Activated T-helper 17 cell treated with anti-CD3 and anti-CD28 coated beads, Interleukin-2, amount 50 U/mL, for 72 hours (primary cell): ENCODE measurements around the gene SPRR2F. TPM values are rescaled to one million over a fixed set of nuclear protein-coding genes. Genes with fewer than 3 reads are reported as not detected.
"Not testable (repeated sequence)": the region's sequence is repeated elsewhere in the genome, so short reads cannot be mapped to it uniquely, and the experiment has no call there.

Source experiments
- ATAC-seq: fragments of 150-1000 bp; cut with Tn5 transposase; replicated peaks from 2 replicates; pipeline ENCODE4 v1.10.0; 2021; ENCODE audit warnings: mild to moderate bottlenecking, moderate library complexity
- H3K27ac Mint-ChIP-seq: one replicate; pipeline ENCODE4 v1.8.0; 2022; ENCODE audit warnings: mixed read lengths
- H3K27me3 Mint-ChIP-seq: one replicate; pipeline ENCODE4 v1.8.0; 2022; ENCODE audit warnings: mixed read lengths
- H3K36me3 Mint-ChIP-seq: one replicate; pipeline ENCODE4 v1.8.0; 2022; ENCODE audit warnings: low read depth, mild to moderate bottlenecking, mixed read lengths
- H3K4me1 Mint-ChIP-seq: one replicate; pipeline ENCODE4 v1.8.0; 2022; ENCODE audit warnings: mixed read lengths
- H3K4me3 Mint-ChIP-seq: one replicate; pipeline ENCODE4 v1.8.0; 2022; ENCODE audit warnings: mild to moderate bottlenecking, mixed read lengths
- H3K9me3 Mint-ChIP-seq: one replicate; pipeline ENCODE4 v1.8.0; 2022; ENCODE audit warnings: mixed read lengths
- total RNA-seq, 2 donors: library from RNA; stranded (reverse); gene quantifications; one replicate each; pipeline ENCODE4 v1.2.3, GENCODE V29; 2022

SPRR2F gene
- total RNA-seq, 2 donors from 2014 or later = not detected

GRCh38 chr1:153115264-153115663 lies 1.9 kb upstream of the SPRR2F start:
- not testable (repeated sequence) for H3K27ac Mint-ChIP-seq, H3K4me3 Mint-ChIP-seq, ATAC-seq, H3K4me1 Mint-ChIP-seq, H3K36me3 Mint-ChIP-seq, H3K9me3 Mint-ChIP-seq
- H3K27me3 Mint-ChIP-seq = peaks cover 37% of the 10 kb centered on the region

- H3K36me3 Mint-ChIP-seq, H3K9me3 Mint-ChIP-seq, H3K4me3 Mint-ChIP-seq, H3K27ac Mint-ChIP-seq, ATAC-seq, H3K4me1 Mint-ChIP-seq: not testable (repeated sequence)
- H3K27me3 Mint-ChIP-seq = peaks cover 20% of the 10 kb centered on the region
These were observed 862 bp downstream of the SPRR2F start for GRCh38 chr1:153112454-153112853.

- H3K36me3 Mint-ChIP-seq = no peaks in the 10 kb centered on the region
- ATAC-seq = peak; percentile 40
- H3K4me1 Mint-ChIP-seq = no peaks in the 10 kb centered on the region
- no peak overlapping the region for H3K27ac Mint-ChIP-seq
- peaks cover 35% of the 10 kb centered on the region for H3K27me3 Mint-ChIP-seq
- no peaks in the 10 kb centered on the region for H3K9me3 Mint-ChIP-seq
- no peak overlapping the region for H3K4me3 Mint-ChIP-seq
These were observed 13.1 kb downstream of the SPRR2F start for GRCh38 chr1:153100245-153100644.

DNA sequence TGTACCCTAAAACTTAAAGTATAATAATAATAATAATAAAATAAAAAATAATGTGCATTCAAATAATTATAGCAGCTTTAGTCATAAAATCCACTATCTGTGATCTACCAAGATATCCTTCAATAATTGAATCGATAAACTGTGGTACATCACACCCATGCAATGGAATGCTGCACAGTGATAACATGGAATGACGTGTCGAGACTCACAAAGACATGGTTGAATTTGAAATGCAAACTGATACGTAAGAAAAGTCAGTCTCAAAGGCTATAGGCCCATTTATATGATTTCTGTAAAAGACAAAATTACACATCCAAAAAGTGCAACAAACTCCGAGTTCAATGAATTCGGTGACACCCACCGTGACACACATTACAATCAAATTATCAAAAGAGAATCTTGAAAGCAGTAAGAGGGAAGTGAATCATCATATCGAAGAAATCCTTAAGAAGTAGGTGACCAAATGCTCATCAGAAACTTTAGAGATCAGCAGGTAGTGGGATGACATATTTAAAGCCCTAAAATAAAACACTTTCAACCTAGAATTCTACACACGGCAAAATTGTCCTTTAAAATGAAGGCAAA lies 13.8 kb downstream of the SPRR2F start:
- no peaks in the 10 kb centered on the region for H3K36me3 Mint-ChIP-seq
- H3K27me3 Mint-ChIP-seq = peaks cover 34% of the 10 kb centered on the region
- no peak overlapping the region for H3K27ac Mint-ChIP-seq
- H3K4me3 Mint-ChIP-seq = no peak overlapping the region
- no peaks in the 10 kb centered on the region for H3K4me1 Mint-ChIP-seq
- H3K9me3 Mint-ChIP-seq = no peaks in the 10 kb centered on the region
- no peak for ATAC-seq

GRCh38 chr1:153095764-153096163 lies 17.6 kb downstream of the SPRR2F start:
- H3K9me3 Mint-ChIP-seq = no peaks in the 10 kb centered on the region
- H3K27ac Mint-ChIP-seq = no peak overlapping the region
- H3K27me3 Mint-ChIP-seq = peaks cover 24% of the 10 kb centered on the region
- no peak overlapping the region for H3K4me3 Mint-ChIP-seq
- no peaks in the 10 kb centered on the region for H3K36me3 Mint-ChIP-seq
- ATAC-seq = no peak
- H3K4me1 Mint-ChIP-seq = no peaks in the 10 kb centered on the region

- H3K27me3 Mint-ChIP-seq = peaks cover 22% of the 10 kb centered on the region
- H3K4me1 Mint-ChIP-seq = no peaks in the 10 kb centered on the region
- no peak within 1 kb of the TSS for H3K4me3 Mint-ChIP-seq
- no peaks in the 10 kb centered on the region for H3K9me3 Mint-ChIP-seq
- no peak within 1 kb of the TSS for H3K27ac Mint-ChIP-seq
- H3K36me3 Mint-ChIP-seq = no peaks in the 10 kb centered on the region
- ATAC-seq = no peak
These were observed 18.9 kb downstream of the SPRR2F start, which contains the start of gene SPRR2E for GRCh38 chr1:153094426-153094825. Gene SPRR2E (minus strand): TSS chr1:153094526. CDS start chr1:153093751, 775 bp downstream.

DNA sequence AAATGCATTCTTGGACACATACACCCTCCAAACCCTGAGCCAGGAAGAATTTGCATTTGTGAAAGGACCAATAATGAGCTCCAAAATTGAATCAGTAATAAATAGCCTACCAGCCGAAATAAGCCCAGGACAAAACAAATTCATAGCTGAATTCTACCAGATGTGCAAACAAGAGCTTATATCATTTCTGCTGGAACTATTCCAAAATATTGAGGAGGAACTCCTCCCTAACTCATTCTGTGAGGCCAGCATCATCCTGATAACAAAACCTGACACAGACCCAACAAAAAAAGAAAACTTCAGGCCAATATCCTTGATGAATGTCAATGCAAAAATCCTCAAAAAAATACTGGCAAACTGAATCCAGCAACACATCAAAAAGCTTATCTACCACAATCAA lies 25.7 kb downstream of the SPRR2F start:
- Mint-ChIP-seq H3K4me1 (no peaks in the 10 kb centered on the region), H3K27me3 (peaks cover 34% of the 10 kb centered on the region), H3K36me3 (no peaks in the 10 kb centered on the region), H3K9me3 (no peaks in the 10 kb centered on the region), H3K4me3 (no peak overlapping the region), H3K27ac (no peak overlapping the region)
- no peak for ATAC-seq

DNA sequence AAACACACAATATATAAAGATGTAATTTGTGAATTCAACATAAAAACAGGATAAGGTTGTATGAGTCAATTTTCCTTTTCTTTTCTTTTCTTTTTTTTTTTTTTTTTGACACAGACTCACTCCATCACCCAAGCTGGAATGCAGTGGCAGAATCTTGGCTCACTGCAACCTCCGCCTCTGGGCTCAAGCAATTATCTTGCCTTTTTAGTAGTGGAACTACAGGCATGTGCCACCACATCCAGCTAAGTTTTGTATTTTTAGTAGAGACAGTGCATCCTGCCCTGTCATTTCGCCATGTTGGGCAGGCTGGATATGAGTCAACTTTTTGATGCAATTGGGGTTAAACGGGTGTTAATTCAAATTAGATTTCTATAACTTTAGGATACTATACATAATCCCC lies 31.6 kb downstream of the SPRR2F start:
- H3K27me3 Mint-ChIP-seq = peaks cover 32% of the 10 kb centered on the region
- no peak for ATAC-seq
- no peak overlapping the region for H3K4me3 Mint-ChIP-seq
- H3K9me3 Mint-ChIP-seq = peaks cover 5% of the 10 kb centered on the region
- no peak overlapping the region for H3K27ac Mint-ChIP-seq
- no peaks in the 10 kb centered on the region for H3K4me1 Mint-ChIP-seq
- no peaks in the 10 kb centered on the region for H3K36me3 Mint-ChIP-seq

DNA sequence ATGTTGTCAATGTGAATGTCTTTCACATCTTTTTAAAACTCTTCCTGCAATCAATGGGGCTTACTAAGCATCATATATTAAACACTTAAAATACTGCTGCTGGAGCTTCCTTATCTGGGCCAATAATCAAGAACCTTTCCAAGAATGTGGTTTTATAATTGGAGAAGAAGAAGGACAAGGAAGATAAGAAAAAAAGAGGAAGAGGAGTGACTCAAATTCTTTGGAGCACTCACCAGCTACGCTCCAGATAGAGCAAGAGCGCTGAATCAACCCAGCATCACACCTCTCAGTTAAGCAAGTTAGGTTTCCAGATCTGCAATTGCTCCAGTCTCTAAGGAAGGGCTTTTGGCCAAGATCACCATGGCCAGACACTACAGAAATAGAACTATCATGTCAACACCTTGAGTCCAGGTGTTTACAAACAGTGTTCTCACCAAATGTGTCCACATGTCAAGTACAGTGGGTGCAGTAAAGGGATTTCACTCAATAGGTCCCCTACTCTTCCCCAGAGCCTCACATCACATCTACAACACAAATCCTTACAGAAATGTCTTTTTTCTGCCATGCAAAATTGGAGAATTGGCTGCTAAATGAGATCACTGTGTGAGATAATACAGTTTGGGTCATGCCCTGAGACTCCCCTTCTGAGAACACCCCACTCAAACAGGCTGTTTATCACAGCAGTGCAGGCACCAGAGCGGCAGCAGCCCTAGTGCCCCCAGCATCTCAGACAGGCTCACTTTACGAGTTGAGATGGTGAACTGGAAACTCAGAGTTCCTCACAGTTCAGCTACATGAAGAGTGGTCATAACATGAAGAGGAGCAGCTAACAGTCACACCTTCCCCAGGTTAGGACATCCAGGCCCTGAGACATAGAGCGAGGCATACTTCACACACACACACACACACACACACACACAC lies 40.2 kb downstream of the SPRR2F start:
- Mint-ChIP-seq H3K27ac (no peak overlapping the region), H3K4me1 (no peaks in the 10 kb centered on the region), H3K36me3 (no peaks in the 10 kb centered on the region), H3K4me3 (no peak overlapping the region), H3K9me3 (no peaks in the 10 kb centered on the region), H3K27me3 (peaks cover 17% of the 10 kb centered on the region)
- ATAC-seq = no peak

- ATAC-seq = no peak
- no peaks in the 10 kb centered on the region for H3K9me3 Mint-ChIP-seq
- H3K27ac Mint-ChIP-seq = no peak within 1 kb of the TSS
- no peaks in the 10 kb centered on the region for H3K4me1 Mint-ChIP-seq
- peaks cover 23% of the 10 kb centered on the region for H3K27me3 Mint-ChIP-seq
- no peak within 1 kb of the TSS for H3K4me3 Mint-ChIP-seq
- H3K36me3 Mint-ChIP-seq = no peaks in the 10 kb centered on the region
These were observed 41.8 kb downstream of the SPRR2F start, which contains the start of gene SPRR2B for GRCh38 chr1:153071511-153071910. Gene SPRR2B (minus strand): TSS chr1:153071611. CDS start chr1:153070839, 772 bp downstream.

- Mint-ChIP-seq H3K9me3 (no peaks in the 10 kb centered on the region), H3K36me3 (no peaks in the 10 kb centered on the region), H3K4me1 (no peaks in the 10 kb centered on the region), H3K4me3 (no peak overlapping the region), H3K27ac (no peak overlapping the region), H3K27me3 (peaks cover 29% of the 10 kb centered on the region)
- no peak for ATAC-seq
These were observed 43.1 kb downstream of the SPRR2F start for GRCh38 chr1:153070243-153070642.

Other genes starting within 250 kb of the SPRR2F start
- gene SMCP, start 235.2 kb downstream of the SPRR2F start, total RNA-seq = not detected
- not detected for gene IVL, start 205.0 kb downstream of the SPRR2F start, total RNA-seq
- not detected for gene SPRR5, start 166.3 kb downstream of the SPRR2F start, total RNA-seq
- gene SPRR4, start 142.9 kb downstream of the SPRR2F start, total RNA-seq = not detected
- not detected for gene SPRR1A, start 129.4 kb downstream of the SPRR2F start, total RNA-seq
- gene SPRR3, start 111.8 kb downstream of the SPRR2F start, total RNA-seq = not detected
- not detected for gene SPRR1B, start 82.3 kb downstream of the SPRR2F start, total RNA-seq
- gene SPRR2D, start 72.4 kb downstream of the SPRR2F start, total RNA-seq = not detected
- not detected for gene SPRR2A, start 56.0 kb downstream of the SPRR2F start, total RNA-seq
- gene SPRR2B, start 41.9 kb downstream of the SPRR2F start, total RNA-seq = not detected
- gene SPRR2E, start 19.0 kb downstream of the SPRR2F start, total RNA-seq = not detected
- gene SPRR2G, start 37.4 kb upstream of the SPRR2F start, total RNA-seq = not detected
- gene LELP1, start 89.9 kb upstream of the SPRR2F start, total RNA-seq = not detected
- gene PRR9, start 104.1 kb upstream of the SPRR2F start, total RNA-seq = not detected
- not detected for gene LORICRIN, start 146.2 kb upstream of the SPRR2F start, total RNA-seq
- not detected for gene PGLYRP3, start 199.4 kb upstream of the SPRR2F start, total RNA-seq
- gene PGLYRP4, start 235.3 kb upstream of the SPRR2F start, total RNA-seq = under 1 TPM; 0.22 to 0.26 TPM
- gene S100A9, start 244.3 kb upstream of the SPRR2F start, total RNA-seq = under 1 TPM in 1 of 2 donors, not detected in 1; 0.66 TPM